ENCODE results near the gene AKAP11. TPM values are rescaled to one million over a fixed set of nuclear protein-coding genes. Genes with fewer than 3 reads are reported as not detected.

AKAP11 gene
- total and polyA plus RNA-seq, 2 of the 4 experiments (the other 2 are of a cell fraction): 8.0 to 19.7 TPM

DNA sequence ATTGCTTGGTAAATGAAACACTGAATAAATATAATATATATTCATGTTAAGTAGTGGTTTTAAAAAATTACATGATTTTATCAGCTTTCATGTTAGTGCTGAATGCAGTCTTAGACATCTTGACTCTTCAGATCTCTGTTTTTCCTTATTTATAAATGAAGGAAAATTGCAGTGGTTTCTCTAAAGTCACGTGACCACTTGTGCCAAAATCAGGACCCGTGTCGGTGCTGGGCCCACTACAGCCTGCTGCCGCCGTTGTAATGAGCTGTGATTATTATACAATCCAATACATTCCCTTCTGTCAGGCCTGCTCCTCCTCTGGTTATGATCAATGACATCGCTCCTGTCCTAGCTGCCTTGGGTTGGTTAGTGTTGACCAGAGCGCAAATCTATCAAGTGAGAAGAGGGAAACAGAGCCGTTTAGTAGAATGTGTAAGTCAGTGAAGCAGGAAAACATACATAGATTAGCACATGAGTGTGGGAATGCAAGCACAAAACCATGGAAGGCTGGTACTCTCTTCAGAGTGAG is 88.2 kb downstream of the AKAP11 start:
- Histone ChIP-seq H3K27me3 (ENCODE audit: control insufficient read depth, insufficient read depth, low read length) (no peaks in the 10 kb centered on the region; the same call in 1 of the 2 replicates), H2BK20ac (ENCODE audit: low read depth, low read length) (no peak overlapping the region), H2BK5ac (ENCODE audit: low read depth, low read length, poor library complexity, severe bottlenecking) (no peak overlapping the region), H2BK120ac (ENCODE audit: low read depth, low read length) (no peak overlapping the region), H2AK9ac (replicated peaks; ENCODE audit: low read depth, low read length, poor library complexity) (no peak overlapping the region), H3K79me1 (ENCODE audit: low read depth in 1 of 2, low read length in 2 of 2) (no peaks in the 10 kb centered on the region), H2AK5ac (ENCODE audit: low read depth, low read length) (no peak overlapping the region), H3K9me1 (ENCODE audit: insufficient read depth, low read length) (no peaks in the 10 kb centered on the region), H3K9ac (ENCODE audit: low read depth, low read length) (no peak overlapping the region), H3K56ac (ENCODE audit: extremely low read depth, insufficient read depth, low read length) (no peak overlapping the region), H3K18ac (ENCODE audit: low read depth, low read length) (no peak overlapping the region), H3K4me2 (ENCODE audit: low read depth, low read length) (no peak overlapping the region), H3K14ac (replicated peaks; ENCODE audit: low read depth, low read length) (no peak overlapping the region), H3K4me1 (ENCODE audit: control insufficient read depth, insufficient read depth, low read length) (no peaks in the 10 kb centered on the region), H3K27ac (ENCODE audit: insufficient read depth, low read length) (no peak overlapping the region), H4K20me1 (ENCODE audit: insufficient read depth, low read length) (no peaks in the 10 kb centered on the region), H3K4me3 (ENCODE audit: insufficient read depth, low read depth, low read length) (no peak overlapping the region), H3K9me3 (ENCODE audit: control insufficient read depth, insufficient read depth, low read length) (no peaks in the 10 kb centered on the region), H3K36me3 (ENCODE audit: control insufficient read depth, insufficient read depth, low read length) (no peaks in the 10 kb centered on the region), H3K4ac (ENCODE audit: low read depth, low read length) (no peak overlapping the region), H4K5ac (ENCODE audit: low read depth, low read length) (no peak overlapping the region), H2AFZ (replicated peaks; ENCODE audit: low read length, poor library complexity) (no peak overlapping the region), H2BK15ac (ENCODE audit: low read depth, low read length) (no peak overlapping the region), H4K91ac (ENCODE audit: insufficient read depth, low read depth, low read length) (no peak overlapping the region), H4K8ac (ENCODE audit: low read depth in 2 of 2, low read length in 2 of 2) (no peak overlapping the region), H3K23ac (ENCODE audit: low read depth, low read length) (no peak overlapping the region)
- ATAC-seq (ENCODE audit: low read depth) (no peak), DNase-seq (no peak)
- intact Hi-C loops (cut with micrococcal nuclease) (no loop called here), in situ Hi-C loops (cut with MboI; ENCODE audit: low sequenced_read_pairs) (no loop called here), dilution Hi-C loops (cut with HindIII; ENCODE audit: low sequenced_read_pairs, unreplicated experiment) (no loop called here)
- 100% methylated on average over 1 of the region's 8 CpGs; no CpG with 5 or more reads in 1 of the 2 experiments for WGBS, 2 experiments (ENCODE audit: extremely low coverage in 2 of 2, insufficient read length in 1 of 2)
- TF ChIP-seq, protein P1, sequence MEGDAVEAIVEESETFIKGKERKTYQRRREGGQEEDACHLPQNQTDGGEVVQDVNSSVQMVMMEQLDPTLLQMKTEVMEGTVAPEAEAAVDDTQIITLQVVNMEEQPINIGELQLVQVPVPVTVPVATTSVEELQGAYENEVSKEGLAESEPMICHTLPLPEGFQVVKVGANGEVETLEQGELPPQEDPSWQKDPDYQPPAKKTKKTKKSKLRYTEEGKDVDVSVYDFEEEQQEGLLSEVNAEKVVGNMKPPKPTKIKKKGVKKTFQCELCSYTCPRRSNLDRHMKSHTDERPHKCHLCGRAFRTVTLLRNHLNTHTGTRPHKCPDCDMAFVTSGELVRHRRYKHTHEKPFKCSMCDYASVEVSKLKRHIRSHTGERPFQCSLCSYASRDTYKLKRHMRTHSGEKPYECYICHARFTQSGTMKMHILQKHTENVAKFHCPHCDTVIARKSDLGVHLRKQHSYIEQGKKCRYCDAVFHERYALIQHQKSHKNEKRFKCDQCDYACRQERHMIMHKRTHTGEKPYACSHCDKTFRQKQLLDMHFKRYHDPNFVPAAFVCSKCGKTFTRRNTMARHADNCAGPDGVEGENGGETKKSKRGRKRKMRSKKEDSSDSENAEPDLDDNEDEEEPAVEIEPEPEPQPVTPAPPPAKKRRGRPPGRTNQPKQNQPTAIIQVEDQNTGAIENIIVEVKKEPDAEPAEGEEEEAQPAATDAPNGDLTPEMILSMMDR (conservative IDR thresholded peaks at IDR 0.05; ENCODE audit: low read depth, low read length): no peak
- TF ChIP-seq, protein P2, sequence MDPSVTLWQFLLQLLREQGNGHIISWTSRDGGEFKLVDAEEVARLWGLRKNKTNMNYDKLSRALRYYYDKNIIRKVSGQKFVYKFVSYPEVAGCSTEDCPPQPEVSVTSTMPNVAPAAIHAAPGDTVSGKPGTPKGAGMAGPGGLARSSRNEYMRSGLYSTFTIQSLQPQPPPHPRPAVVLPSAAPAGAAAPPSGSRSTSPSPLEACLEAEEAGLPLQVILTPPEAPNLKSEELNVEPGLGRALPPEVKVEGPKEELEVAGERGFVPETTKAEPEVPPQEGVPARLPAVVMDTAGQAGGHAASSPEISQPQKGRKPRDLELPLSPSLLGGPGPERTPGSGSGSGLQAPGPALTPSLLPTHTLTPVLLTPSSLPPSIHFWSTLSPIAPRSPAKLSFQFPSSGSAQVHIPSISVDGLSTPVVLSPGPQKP (IDR thresholded peaks at IDR 0.05; ENCODE audit: borderline replicate concordance, low read depth, low read length): no peak
- TF ChIP-seq CEBPB (IDR thresholded peaks at IDR 0.05; ENCODE audit: low read depth, low read length) (no peak), MAZ (IDR thresholded peaks at IDR 0.05; ENCODE audit: borderline replicate concordance, low read depth, low read length) (no peak), MAFK (IDR thresholded peaks at IDR 0.05; ENCODE audit: low read depth, low read length) (no peak)
- ChIA-PET POLR2A (ENCODE audit: unreplicated experiment) (no interaction called here), CTCF (no interaction called here)
- no TSS peak for BruUV-seq (replicated peaks)

All from IMR-90 (cell line).